ENCODE results near the gene FBXL14.

- no peak for TF ChIP-seq MTF1 (CRISPR knock-in tag; IDR thresholded peaks at IDR 0.05; ENCODE audit: borderline replicate concordance)
- no peak for TF ChIP-seq ZBTB43 (CRISPR knock-in tag; IDR thresholded peaks at IDR 0.05)
- TF ChIP-seq CTCF (IDR thresholded peaks at IDR 0.05 in 2 of 3, conservative IDR thresholded peaks at IDR 0.05 in 1 of 3; ENCODE audit: insufficient read depth in 2 of 3, low read depth in 1 of 3, low read length in 3 of 3): no peak
- no peak for TF ChIP-seq POLR2A (conservative IDR thresholded peaks at IDR 0.05)
- TF ChIP-seq, protein P1, sequence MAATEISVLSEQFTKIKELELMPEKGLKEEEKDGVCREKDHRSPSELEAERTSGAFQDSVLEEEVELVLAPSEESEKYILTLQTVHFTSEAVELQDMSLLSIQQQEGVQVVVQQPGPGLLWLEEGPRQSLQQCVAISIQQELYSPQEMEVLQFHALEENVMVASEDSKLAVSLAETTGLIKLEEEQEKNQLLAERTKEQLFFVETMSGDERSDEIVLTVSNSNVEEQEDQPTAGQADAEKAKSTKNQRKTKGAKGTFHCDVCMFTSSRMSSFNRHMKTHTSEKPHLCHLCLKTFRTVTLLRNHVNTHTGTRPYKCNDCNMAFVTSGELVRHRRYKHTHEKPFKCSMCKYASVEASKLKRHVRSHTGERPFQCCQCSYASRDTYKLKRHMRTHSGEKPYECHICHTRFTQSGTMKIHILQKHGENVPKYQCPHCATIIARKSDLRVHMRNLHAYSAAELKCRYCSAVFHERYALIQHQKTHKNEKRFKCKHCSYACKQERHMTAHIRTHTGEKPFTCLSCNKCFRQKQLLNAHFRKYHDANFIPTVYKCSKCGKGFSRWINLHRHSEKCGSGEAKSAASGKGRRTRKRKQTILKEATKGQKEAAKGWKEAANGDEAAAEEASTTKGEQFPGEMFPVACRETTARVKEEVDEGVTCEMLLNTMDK (IDR thresholded peaks at IDR 0.05; ENCODE audit: borderline replicate concordance, insufficient read depth, low read depth, low read length, poor library complexity, severe bottlenecking): no peak
- no peak for TF ChIP-seq RCOR1 (IDR thresholded peaks at IDR 0.05; ENCODE audit: borderline replicate concordance in 1 of 2, low read depth in 2 of 2, low read length in 2 of 2)
- TF ChIP-seq ZNF584 (CRISPR knock-in tag; IDR thresholded peaks at IDR 0.05; ENCODE audit: low read depth): no peak
These were observed 13.7 kb upstream of the FBXL14 start for GRCh38 chr12:1607940-1608712.
